PC-9 (cell line): ENCODE measurements around the gene NDUFC1. TPM values are rescaled to one million over a fixed set of nuclear protein-coding genes. Genes with fewer than 3 reads are reported as not detected.

ENCODE experiments used
- BruUV-seq: library from RNA; stranded (reverse); fragments of 400-500 nt; replicated peaks from 2 replicates; lab custom pipeline; 2021; lab: Mats Ljungman, UMichigan
- CTCF ChIA-PET: fragments of 300-600 bp; sonication (Branson Sonifier 250); formaldehyde crosslinking; loops from one replicate; lab custom pipeline; 2022; ENCODE audit warnings: antibody characterized with exemption; lab: Charles Lee
- POLR2A ChIA-PET: fragments of 300-600 bp; sonication (Branson Sonifier 250); formaldehyde crosslinking; loops from one replicate; lab custom pipeline; 2022; ENCODE audit warnings: antibody characterized with exemption; ENCODE audit not compliant: unreplicated experiment; lab: Charles Lee
- DNase-seq, 2 experiments: peaks; one replicate each; pipeline versions ENCODE4 v3.0.0 to v3.0.0-alpha.2; 2015 to 2022; ENCODE audit warnings: mixed read lengths in 1 of 2
- H2AFZ ChIP-seq: fragments of 200-600 bp; sonication (generic); 2 replicates; pipeline ENCODE4 v1.8.1; 2017; ENCODE audit warnings: antibody characterized with exemption
- H3F3A ChIP-seq: fragments of 200-600 bp; sonication (generic); 2 replicates; pipeline ENCODE4 v1.8.1; 2017; ENCODE audit warnings: antibody characterized with exemption, mild to moderate bottlenecking, low read depth; ENCODE audit not compliant: insufficient read depth
- H3K27ac ChIP-seq: fragments of 200-600 bp; sonication (generic); 2 replicates; pipeline ENCODE4 v1.6.1; 2016; ENCODE audit warnings: mixed run types
- H3K27me3 ChIP-seq: fragments of 200-600 bp; sonication (generic); 2 replicates; pipeline ENCODE4 v1.6.1; 2016; ENCODE audit warnings: low read depth, mixed run types; ENCODE audit not compliant: insufficient read depth
- H3K36me3 ChIP-seq: fragments of 200-600 bp; sonication (generic); 2 replicates; pipeline ENCODE4 v1.6.1; 2016; ENCODE audit warnings: low read depth, mixed run types
- H3K4me1 ChIP-seq: fragments of 200-600 bp; sonication (generic); replicated peaks from 2 replicates; pipeline ENCODE4 v1.6.1; 2016; ENCODE audit warnings: mixed run types; ENCODE audit not compliant: insufficient read depth
- H3K4me2 ChIP-seq: fragments of 200-600 bp; sonication (generic); 2 replicates; pipeline ENCODE4 v1.6.1; 2017; ENCODE audit warnings: mixed run types
- H3K4me3 ChIP-seq: fragments of 200-600 bp; sonication (generic); 2 replicates; pipeline ENCODE4 v1.6.1; 2016; ENCODE audit warnings: mixed run types
- H3K79me2 ChIP-seq: fragments of 200-600 bp; sonication (generic); 2 replicates; pipeline ENCODE4 v1.6.1; 2017; ENCODE audit warnings: low read depth, mixed run types
- H3K9me2 ChIP-seq: fragments of 200-600 bp; sonication (generic); 2 replicates; pipeline ENCODE4 v1.8.1; 2017; ENCODE audit warnings: mild to moderate bottlenecking; ENCODE audit not compliant: insufficient read depth
- H3K9me3 ChIP-seq: fragments of 200-600 bp; sonication (generic); 2 replicates; pipeline ENCODE4 v1.8.1; 2016; ENCODE audit warnings: low read depth; ENCODE audit not compliant: insufficient read depth
- H4K20me1 ChIP-seq: fragments of 200-600 bp; sonication (generic); 2 replicates; pipeline ENCODE4 v1.8.1; 2017; ENCODE audit not compliant: insufficient read depth
- CTCF ChIP-seq: fragments of 200-600 bp; sonication (generic); conservative IDR thresholded peaks from 2 replicates; pipeline ENCODE4 v1.6.1; 2017; ENCODE audit warnings: mixed run types, antibody characterized with exemption, mild to moderate bottlenecking, moderate library complexity
- EZH2 ChIP-seq: fragments of 200-600 bp; sonication (generic); IDR thresholded peaks from 2 replicates; pipeline ENCODE4 v1.8.0; 2017; ENCODE audit warnings: antibody characterized with exemption, low read depth
- intact Hi-C: fragments of 100-400 bp; cut with micrococcal nuclease; formaldehyde crosslinking; loops from one replicate; pipeline ENCODE4 v1.10.0; 2022; ENCODE audit not compliant: unreplicated experiment
- total RNA-seq: library from RNA; stranded (reverse); gene quantifications from 2 replicates; pipeline ENCODE4 v1.2.3, GENCODE V29; 2021

NDUFC1 gene
- total RNA-seq, 1 experiment from 2014 or later: 59.3 TPM

GRCh38 chr4:139247700-139248238, 54.5 kb downstream of the NDUFC1 start:
- Histone ChIP-seq H3K4me1 (peaks cover 11% of the 10 kb centered on the region), H3K4me2 (no peak overlapping the region), H3F3A (no peaks in the 10 kb centered on the region), H3K36me3 (no peaks in the 10 kb centered on the region), H2AFZ (no peak overlapping the region), H4K20me1 (no peaks in the 10 kb centered on the region), H3K27me3 (no peaks in the 10 kb centered on the region), H3K27ac (no peak overlapping the region), H3K9me3 (no peaks in the 10 kb centered on the region), H3K9me2 (no peaks in the 10 kb centered on the region), H3K79me2 (no peaks in the 10 kb centered on the region), H3K4me3 (no peak overlapping the region)
- CTCF ChIA-PET: interaction anchor here (0.5 kb wide), 1 partner anchor 19 kb away, joined by 5 read pairs; no protein-coding TSS in a partner anchor
- no TSS peak for BruUV-seq
- no peak for TF ChIP-seq CTCF
- TF ChIP-seq EZH2: no peak
- POLR2A ChIA-PET: interaction anchor here (0.5 kb wide), 1 partner anchor 20 kb away, joined by 5 read pairs; no protein-coding TSS in a partner anchor
- no peak for DNase-seq
- intact Hi-C loops: no loop called here

GRCh38 chr4:139247241-139247640, 55.0 kb downstream of the NDUFC1 start:
- peaks cover 11% of the 10 kb centered on the region for H3K4me1 ChIP-seq

GRCh38 chr4:139246166-139246565, 56.1 kb downstream of the NDUFC1 start:
- Histone ChIP-seq H3K9me2 (no peaks in the 10 kb centered on the region), H4K20me1 (no peaks in the 10 kb centered on the region), H3K4me3 (no peak overlapping the region), H3K27me3 (no peaks in the 10 kb centered on the region), H3F3A (no peaks in the 10 kb centered on the region), H3K79me2 (no peaks in the 10 kb centered on the region), H3K27ac (no peak overlapping the region), H3K4me2 (no peak overlapping the region), H3K9me3 (no peaks in the 10 kb centered on the region), H3K4me1 (peaks cover 11% of the 10 kb centered on the region), H2AFZ (no peak overlapping the region), H3K36me3 (no peaks in the 10 kb centered on the region)
- intact Hi-C loops: no loop called here
- no peak for TF ChIP-seq CTCF
- no peak for TF ChIP-seq EZH2
- CTCF ChIA-PET: no interaction called here
- DNase-seq: no peak
- BruUV-seq: no TSS peak
- POLR2A ChIA-PET: interaction anchor here (0.6 kb wide), 1 partner anchor 69 kb away, joined by 4 read pairs; the partner anchor contains the start of gene ELF2

More at GRCh38 chr4:139247241-139247640, 55.0 kb downstream of the NDUFC1 start:
- Histone ChIP-seq H3K4me3 (no peak overlapping the region), H3K27me3 (no peaks in the 10 kb centered on the region), H3K9me3 (no peaks in the 10 kb centered on the region), H3K27ac (no peak overlapping the region), H2AFZ (no peak overlapping the region), H4K20me1 (no peaks in the 10 kb centered on the region), H3K4me2 (no peak overlapping the region), H3K9me2 (no peaks in the 10 kb centered on the region), H3F3A (no peaks in the 10 kb centered on the region), H3K36me3 (no peaks in the 10 kb centered on the region), H3K79me2 (no peaks in the 10 kb centered on the region)
- DNase-seq: no peak
- intact Hi-C loops: no loop called here
- ChIA-PET CTCF (interaction anchor here (0.5 kb wide), 1 partner anchor 18 kb away, joined by 5 read pairs; no protein-coding TSS in a partner anchor), POLR2A (interaction anchor here (0.5 kb wide), 1 partner anchor 20 kb away, joined by 5 read pairs; no protein-coding TSS in a partner anchor)
- no peak for TF ChIP-seq CTCF
- no peak for TF ChIP-seq EZH2
- BruUV-seq: no TSS peak
